Natural killer cell (primary cell): Measurements from ENCODE around the gene DOC2B. TPM values are rescaled to one million over a fixed set of nuclear protein-coding genes. Genes with fewer than 3 reads are reported as not detected.
"Not testable (repeated sequence)": the region's sequence is repeated elsewhere in the genome, so short reads cannot be mapped to it uniquely, and the experiment has no call there.

Experiments
- ATAC-seq, 3 donors: fragments of 150-1000 bp in 2 of 3; fragments of 200-7000 bp in 1 of 3; cut with Tn5 transposase; 1 replicate in 1 of 3; 2 replicates in 2 of 3; pipeline ENCODE4 v1.10.0; 2021; ENCODE audit warnings: mild to moderate bottlenecking in 2 of 3, moderate library complexity in 2 of 3
- DNase-seq, 2 donors: peaks; one replicate each; pipeline versions ENCODE4 v3.0.0 to v3.0.0-alpha.2; 2013 to 2021; ENCODE audit warnings: mixed read lengths in 1 of 2
- H3K27ac ChIP-seq: one replicate; pipeline ENCODE4 v1.5.1; 2013; ENCODE audit warnings: mild to moderate bottlenecking, low read length
- H3K27me3 ChIP-seq: one replicate; pipeline ENCODE4 v1.6.1; 2013; ENCODE audit warnings: low read length; ENCODE audit not compliant: control insufficient read depth, insufficient read depth
- H3K36me3 ChIP-seq: one replicate; pipeline ENCODE4 v1.6.1; 2013; ENCODE audit warnings: low read length; ENCODE audit not compliant: control insufficient read depth, insufficient read depth
- H3K4me1 ChIP-seq: one replicate; pipeline ENCODE4 v1.6.1; 2013; ENCODE audit warnings: low read length; ENCODE audit not compliant: control insufficient read depth, insufficient read depth
- H3K4me3 ChIP-seq: one replicate; pipeline ENCODE4 v1.5.1; 2013; ENCODE audit warnings: low read length
- H3K9me3 ChIP-seq: one replicate; pipeline ENCODE4 v1.6.1; 2013; ENCODE audit warnings: low read length; ENCODE audit not compliant: control insufficient read depth, insufficient read depth
- H3K27ac Mint-ChIP-seq, 2 donors: one replicate each; pipeline ENCODE4 v1.8.0; 2022; ENCODE audit warnings: mild to moderate bottlenecking in 2 of 2, mixed read lengths in 2 of 2, moderate library complexity in 1 of 2
- H3K27me3 Mint-ChIP-seq, 2 donors: one replicate each; pipeline ENCODE4 v1.8.0; 2022; ENCODE audit warnings: low read depth in 2 of 2, mixed read lengths in 2 of 2
- H3K36me3 Mint-ChIP-seq: one replicate; pipeline ENCODE4 v1.8.0; 2022; ENCODE audit warnings: mixed read lengths
- H3K4me1 Mint-ChIP-seq, 2 donors: one replicate each; pipeline ENCODE4 v1.8.0; 2022; ENCODE audit warnings: mixed read lengths in 2 of 2
- H3K4me3 Mint-ChIP-seq: one replicate; pipeline ENCODE4 v1.8.0; 2022; ENCODE audit warnings: mild to moderate bottlenecking, moderate library complexity, mixed read lengths
- H3K9me3 Mint-ChIP-seq, 2 donors: one replicate each; pipeline ENCODE4 v1.8.0; 2022; ENCODE audit warnings: mixed read lengths in 2 of 2
- WGBS: methylation state at CpG from one replicate; pipeline ENCODE4 v1.1.7; 2013; ENCODE audit warnings: missing lambda C conversion rate; ENCODE audit not compliant: insufficient coverage; 5-methylcytosine and 5-hydroxymethylcytosine counted together
- intact Hi-C: fragments of 100-400 bp; cut with micrococcal nuclease; formaldehyde crosslinking; loops from one replicate; pipeline ENCODE4 v1.14.2; 2022
- total RNA-seq, 4 donors: library from RNA; stranded (reverse); fragments of 120-200 nt in 1 of 4; gene quantifications; one replicate each; pipeline versions ENCODE4 v1.2.3 to v1.2.4, GENCODE V29; 2013 to 2022
- TF ChIP-seq, protein P1 (sequence below): fragments of 200-600 bp; IDR thresholded peaks from one replicate; pipeline ENCODE4 v1.8.0; 2022; ENCODE audit warnings: antibody characterized with exemption

The DOC2B gene
- total RNA-seq, 3 donors from 2014 or later (not counting 1 experiment from before 2014, with no cell fraction given) = 0.07 to 0.20 TPM; not detected in 1

DNA sequence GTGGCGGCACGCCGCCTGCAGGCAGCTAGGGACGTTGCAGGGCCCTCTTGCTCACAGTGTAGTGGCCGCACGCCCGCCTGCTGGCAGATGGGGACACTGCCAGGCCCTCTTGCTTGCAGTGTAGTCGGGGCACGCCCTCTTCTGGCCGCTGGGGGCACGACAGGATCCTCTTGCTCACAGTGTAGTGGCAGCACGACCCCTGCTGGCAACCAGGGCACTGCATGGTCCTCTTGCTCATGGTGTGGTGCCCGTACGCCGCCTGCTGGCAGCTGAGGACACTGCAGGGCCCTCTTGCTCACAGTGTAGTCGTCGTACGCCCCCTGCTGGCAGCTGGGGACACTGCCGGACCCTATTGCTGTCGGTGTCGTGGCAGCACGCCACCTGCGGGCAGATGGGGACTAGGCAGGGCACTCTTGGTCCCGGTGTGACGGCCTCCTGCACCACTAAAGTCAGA, 47.1 kb downstream of the DOC2B start:
- WGBS = 86% methylated on average over 7 of the region's 25 CpGs
- H3K36me3 ChIP-seq, H3K27ac Mint-ChIP-seq: not testable (repeated sequence)

DNA sequence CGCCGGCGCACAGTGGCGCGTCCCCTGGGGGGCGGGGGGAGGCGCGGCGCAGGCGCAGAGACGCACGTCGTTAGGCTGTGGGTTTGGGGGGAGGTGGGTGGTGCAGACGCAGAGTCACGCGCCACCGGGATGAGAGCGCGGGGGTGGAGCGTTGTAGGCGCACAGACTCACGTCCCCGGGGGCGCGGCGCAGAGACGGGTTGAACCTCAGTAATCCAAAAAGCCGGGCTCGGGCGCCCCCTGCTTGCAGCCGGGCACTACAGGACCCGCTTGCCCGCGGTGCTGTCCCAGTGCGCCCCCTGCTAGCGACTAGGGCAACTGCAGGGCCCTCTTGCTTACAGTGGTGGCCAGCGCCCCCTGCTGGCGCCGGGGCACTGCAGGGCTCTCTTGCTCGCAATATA, 47.5 kb downstream of the DOC2B start:
- H3K9me3 ChIP-seq, ATAC-seq, H3K4me3 Mint-ChIP-seq, H3K36me3 Mint-ChIP-seq, intact Hi-C loops, H3K9me3 Mint-ChIP-seq, H3K27me3 ChIP-seq, H3K27ac ChIP-seq, H3K27ac Mint-ChIP-seq, H3K4me1 ChIP-seq, H3K36me3 ChIP-seq, DNase-seq, H3K27me3 Mint-ChIP-seq, H3K4me1 Mint-ChIP-seq, H3K4me3 ChIP-seq: not testable (repeated sequence)
- 100% methylated on average over 1 of the region's 40 CpGs for WGBS

More for the DNA sequence above, 47.1 kb downstream of the DOC2B start:
- intact Hi-C loops, H3K9me3 ChIP-seq, H3K4me3 Mint-ChIP-seq, H3K4me1 Mint-ChIP-seq, H3K9me3 Mint-ChIP-seq, H3K27ac ChIP-seq, H3K4me1 ChIP-seq, H3K36me3 Mint-ChIP-seq, DNase-seq, H3K27me3 Mint-ChIP-seq, H3K4me3 ChIP-seq, H3K27me3 ChIP-seq: not testable (repeated sequence)
- ATAC-seq = peak; percentile 61 to 87 (median 69)

DNA sequence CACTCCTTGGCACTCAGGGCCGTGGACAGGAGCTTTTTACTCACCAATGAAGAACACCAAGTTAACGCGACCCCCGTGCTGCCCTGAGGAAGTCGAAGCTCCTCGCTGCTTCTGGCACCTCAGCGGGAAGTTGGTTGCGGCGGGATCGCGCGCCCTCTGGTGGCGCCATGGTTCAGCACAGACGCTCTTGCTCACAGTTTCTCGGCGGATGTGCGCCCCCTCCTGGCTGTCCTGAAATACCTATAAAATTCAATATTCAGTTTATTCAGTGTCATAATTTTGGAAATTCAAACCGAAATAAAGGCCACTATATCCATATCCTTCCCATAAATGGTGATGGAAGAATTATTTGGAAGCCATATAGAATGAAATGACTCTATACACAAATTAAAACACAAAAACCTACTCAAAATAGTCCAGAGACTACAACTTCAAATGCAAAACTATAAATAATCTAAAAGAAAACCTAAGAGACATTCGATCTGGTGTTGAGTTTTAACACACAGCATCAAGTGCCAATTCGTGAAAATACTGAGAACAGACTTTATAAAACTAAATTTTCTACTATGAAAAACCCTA, 63.0 kb downstream of the DOC2B start:
- H3K9me3 Mint-ChIP-seq, H3K4me3 ChIP-seq, H3K27ac ChIP-seq, H3K36me3 ChIP-seq, H3K36me3 Mint-ChIP-seq, H3K4me3 Mint-ChIP-seq, H3K27ac Mint-ChIP-seq, intact Hi-C loops, H3K4me1 ChIP-seq, H3K27me3 Mint-ChIP-seq, H3K9me3 ChIP-seq, ATAC-seq, H3K27me3 ChIP-seq, H3K4me1 Mint-ChIP-seq: not testable (repeated sequence)
- TF ChIP-seq, protein P1, sequence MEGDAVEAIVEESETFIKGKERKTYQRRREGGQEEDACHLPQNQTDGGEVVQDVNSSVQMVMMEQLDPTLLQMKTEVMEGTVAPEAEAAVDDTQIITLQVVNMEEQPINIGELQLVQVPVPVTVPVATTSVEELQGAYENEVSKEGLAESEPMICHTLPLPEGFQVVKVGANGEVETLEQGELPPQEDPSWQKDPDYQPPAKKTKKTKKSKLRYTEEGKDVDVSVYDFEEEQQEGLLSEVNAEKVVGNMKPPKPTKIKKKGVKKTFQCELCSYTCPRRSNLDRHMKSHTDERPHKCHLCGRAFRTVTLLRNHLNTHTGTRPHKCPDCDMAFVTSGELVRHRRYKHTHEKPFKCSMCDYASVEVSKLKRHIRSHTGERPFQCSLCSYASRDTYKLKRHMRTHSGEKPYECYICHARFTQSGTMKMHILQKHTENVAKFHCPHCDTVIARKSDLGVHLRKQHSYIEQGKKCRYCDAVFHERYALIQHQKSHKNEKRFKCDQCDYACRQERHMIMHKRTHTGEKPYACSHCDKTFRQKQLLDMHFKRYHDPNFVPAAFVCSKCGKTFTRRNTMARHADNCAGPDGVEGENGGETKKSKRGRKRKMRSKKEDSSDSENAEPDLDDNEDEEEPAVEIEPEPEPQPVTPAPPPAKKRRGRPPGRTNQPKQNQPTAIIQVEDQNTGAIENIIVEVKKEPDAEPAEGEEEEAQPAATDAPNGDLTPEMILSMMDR = peak; percentile 34
- peak; percentile 60 to 75 for DNase-seq
- WGBS = 0% methylated on average over 6 of the region's 20 CpGs

DNA sequence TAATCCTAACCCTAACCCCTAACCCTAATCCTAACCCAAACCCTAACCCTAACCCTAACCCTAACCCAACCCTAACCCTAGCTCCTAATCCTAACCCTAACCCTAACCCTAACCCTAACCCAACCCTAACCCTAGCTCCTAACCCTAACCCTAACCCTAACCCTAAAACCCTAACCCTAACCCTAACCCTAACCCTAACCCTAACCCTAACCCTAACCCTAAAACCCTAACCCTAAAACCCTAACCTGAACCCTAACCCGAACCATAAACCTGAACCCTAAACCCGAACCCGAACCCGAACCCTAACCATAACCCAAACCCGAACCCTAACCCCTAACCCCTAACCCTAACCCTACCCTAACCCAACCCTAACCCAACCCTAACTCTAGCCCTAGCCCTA, 68.3 kb downstream of the DOC2B start:
- H3K36me3 ChIP-seq, H3K27me3 ChIP-seq, H3K4me1 Mint-ChIP-seq, H3K9me3 Mint-ChIP-seq, H3K27ac ChIP-seq, ATAC-seq, H3K27me3 Mint-ChIP-seq, H3K4me3 Mint-ChIP-seq, H3K4me3 ChIP-seq, H3K4me1 ChIP-seq, intact Hi-C loops, H3K27ac Mint-ChIP-seq, H3K36me3 Mint-ChIP-seq, H3K9me3 ChIP-seq: not testable (repeated sequence)
- no CpG with 5 or more reads among the region's 5 CpGs for WGBS
- peak in 1 of 2 donors; percentile 28 for DNase-seq

Other genes with a start within 250 kb of the DOC2B start
- not detected for gene SCGB1C2, start 44.1 kb downstream of the DOC2B start, total RNA-seq
- gene RPH3AL, start 171.2 kb upstream of the DOC2B start, total RNA-seq = 1 to 10 TPM; 7.2 to 9.9 (median 7.9) TPM